SK-N-SH treated with all-trans-retinoic acid at 6 μM for 48 hours (cell line): Measurements from ENCODE around the gene POU6F2.

Experiments
- ATAC-seq: fragments of 200-7000 bp; cut with Tn5 transposase; 3 replicates; pipeline ENCODE4 v1.9.1; 2020; ENCODE audit warnings: mild to moderate bottlenecking, moderate library complexity
- ARNTL ChIP-seq: fragments of 450-650 bp; formaldehyde crosslinking; IDR thresholded peaks from 2 replicates; pipeline ENCODE4 v1.5.0; 2020; ENCODE audit warnings: low read depth, mild to moderate bottlenecking, moderate library complexity, borderline replicate concordance
- BACH2 ChIP-seq: fragments of 250-450 bp; sonication (Bioruptor Pico); IDR thresholded peaks from 2 replicates; pipeline ENCODE4 v1.9.0; 2021; ENCODE audit warnings: mild to moderate bottlenecking, borderline replicate concordance
- ESRRG ChIP-seq: fragments of 250-450 bp; sonication (Bioruptor Pico); IDR thresholded peaks from 2 replicates; pipeline ENCODE4 v1.6.1; 2021; ENCODE audit warnings: mild to moderate bottlenecking
- GLIS3 ChIP-seq: fragments of 250-450 bp; sonication (Bioruptor Pico); IDR thresholded peaks from 2 replicates; pipeline ENCODE4 v1.5.0; 2020; ENCODE audit warnings: mild to moderate bottlenecking, moderate library complexity
- ISL1 ChIP-seq: fragments of 250-450 bp; sonication (Bioruptor Pico); IDR thresholded peaks from 2 replicates; pipeline ENCODE4 v2.1.2; 2022; ENCODE audit warnings: mild to moderate bottlenecking, moderate library complexity
- OSR1 ChIP-seq: fragments of 250-450 bp; sonication (Bioruptor Pico); IDR thresholded peaks from 2 replicates; pipeline ENCODE4 v1.8.0; 2022; ENCODE audit warnings: moderate library complexity, mild to moderate bottlenecking, inconsistent platforms
- PPARA ChIP-seq: fragments of 250-450 bp; sonication (Bioruptor Pico); IDR thresholded peaks from 2 replicates; pipeline ENCODE4 v1.5.0; 2020; ENCODE audit warnings: mild to moderate bottlenecking, borderline replicate concordance
- RARB ChIP-seq: fragments of 250-450 bp; sonication (Bioruptor Pico); IDR thresholded peaks from 2 replicates; pipeline ENCODE4 v1.8.0; 2021; ENCODE audit warnings: mild to moderate bottlenecking, moderate library complexity
- TCF4 ChIP-seq: fragments of 250-450 bp; sonication (Bioruptor Pico); IDR thresholded peaks from 2 replicates; pipeline ENCODE4 v1.8.0; 2021; ENCODE audit warnings: mild to moderate bottlenecking, moderate library complexity, borderline replicate concordance
- ZC3H10 ChIP-seq: fragments of 250-450 bp; sonication (Bioruptor Pico); IDR thresholded peaks from 2 replicates; pipeline ENCODE4 v1.5.1; 2021; ENCODE audit warnings: mild to moderate bottlenecking, moderate library complexity
- ZFP3 ChIP-seq: fragments of 250-450 bp; sonication (Bioruptor Pico); IDR thresholded peaks from 2 replicates; pipeline ENCODE4 v1.5.0; 2020; ENCODE audit warnings: mild to moderate bottlenecking, moderate library complexity
- ZFP30 ChIP-seq: fragments of 450-650 bp; formaldehyde crosslinking; IDR thresholded peaks from 2 replicates; pipeline ENCODE4 v1.5.0; 2022; ENCODE audit warnings: mild to moderate bottlenecking, moderate library complexity
- ZNF565 ChIP-seq: fragments of 450-650 bp; formaldehyde crosslinking; conservative IDR thresholded peaks from 2 replicates; pipeline ENCODE4 v1.5.0; 2020; ENCODE audit warnings: low read depth, mild to moderate bottlenecking, moderate library complexity
- ZNF70 ChIP-seq: fragments of 450-650 bp; formaldehyde crosslinking; IDR thresholded peaks from 2 replicates; pipeline ENCODE4 v1.5.0; 2020; ENCODE audit warnings: mild to moderate bottlenecking, moderate library complexity
- ZNF8 ChIP-seq: fragments of 450-650 bp; formaldehyde crosslinking; IDR thresholded peaks from 2 replicates; pipeline ENCODE4 v1.5.0; 2020; ENCODE audit warnings: mild to moderate bottlenecking, moderate library complexity
- TF ChIP-seq, protein P1 (sequence below): fragments of 250-450 bp; sonication (Bioruptor Pico); IDR thresholded peaks from 2 replicates; pipeline ENCODE4 v1.5.1; 2021; ENCODE audit warnings: mild to moderate bottlenecking, moderate library complexity
- TF ChIP-seq, protein P2 (sequence below): fragments of 250-450 bp; sonication (Bioruptor Pico); IDR thresholded peaks from 2 replicates; pipeline ENCODE4 v1.5.0; 2020; ENCODE audit warnings: mild to moderate bottlenecking, moderate library complexity
- TF ChIP-seq, protein P3 (sequence below): fragments of 250-450 bp; sonication (Bioruptor Pico); IDR thresholded peaks from 2 replicates; pipeline ENCODE4 v1.5.1; 2020; ENCODE audit warnings: low read depth, mild to moderate bottlenecking, moderate library complexity
- TF ChIP-seq, protein P4 (sequence below): fragments of 250-450 bp; sonication (Bioruptor Pico); IDR thresholded peaks from 2 replicates; pipeline ENCODE4 v1.8.0; 2021; ENCODE audit warnings: low read depth, mild to moderate bottlenecking, moderate library complexity, borderline replicate concordance

The POU6F2 gene

DNA sequence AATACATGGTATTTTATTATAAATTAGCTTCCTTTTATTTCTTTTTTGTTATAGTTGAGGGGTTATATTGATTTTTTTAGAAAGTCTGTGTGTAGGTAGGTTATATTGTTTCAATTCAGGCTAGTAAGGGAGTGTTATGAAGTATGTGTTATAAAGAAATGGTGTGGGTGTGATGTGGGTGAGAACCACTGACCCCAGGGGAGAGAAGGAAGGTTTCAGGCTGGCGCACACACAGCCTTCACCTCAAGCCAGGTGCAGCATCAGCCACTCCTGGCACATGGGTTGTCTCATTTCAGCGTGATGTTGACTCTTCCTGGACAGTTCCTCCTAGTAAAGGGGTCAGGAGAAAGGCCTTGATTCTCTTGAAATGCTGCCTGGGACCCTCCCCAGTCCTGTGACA lies 291.3 kb downstream of the POU6F2 start:
- no peak for TF ChIP-seq PPARA (CRISPR knock-in tag)
- no peak for TF ChIP-seq ZC3H10
- TF ChIP-seq ESRRG (CRISPR knock-in tag): no peak
- no peak for TF ChIP-seq ZFP3 (CRISPR knock-in tag)
- TF ChIP-seq ISL1 (CRISPR knock-in tag): no peak
- no peak for TF ChIP-seq RARB (CRISPR knock-in tag)
- TF ChIP-seq GLIS3 (CRISPR knock-in tag): no peak
- TF ChIP-seq BACH2 (CRISPR knock-in tag): no peak
- no peak for TF ChIP-seq ZNF565 (CRISPR knock-in tag)
- no peak for ATAC-seq

DNA sequence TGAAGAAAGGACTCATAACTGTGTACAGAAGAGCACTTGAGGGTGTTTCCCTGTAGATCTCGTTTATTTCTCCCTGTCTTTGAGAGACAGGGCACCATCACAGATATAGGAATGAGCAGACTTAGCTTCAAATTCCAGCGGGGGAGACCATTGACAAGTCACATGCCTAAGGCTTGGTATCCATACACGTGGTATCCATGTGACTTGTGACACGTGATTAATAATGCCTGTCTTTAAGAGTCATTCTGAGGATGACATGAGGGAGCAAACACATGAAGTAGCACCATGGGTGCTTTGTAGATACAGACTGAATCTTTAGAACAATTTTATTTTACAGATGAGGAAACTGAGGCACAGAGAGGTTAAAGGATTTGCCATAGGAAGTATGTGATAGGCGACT lies 292.3 kb downstream of the POU6F2 start:
- ATAC-seq: no peak
- TF ChIP-seq ARNTL (CRISPR knock-in tag) (no peak), TCF4 (CRISPR knock-in tag) (no peak), PPARA (CRISPR knock-in tag) (no peak), OSR1 (CRISPR knock-in tag) (no peak), ZFP3 (CRISPR knock-in tag) (no peak), ESRRG (CRISPR knock-in tag) (no peak), ZNF8 (CRISPR knock-in tag) (no peak), ZC3H10 (no peak), ZFP30 (CRISPR knock-in tag) (no peak), ISL1 (CRISPR knock-in tag) (no peak)
- TF ChIP-seq, protein P1, sequence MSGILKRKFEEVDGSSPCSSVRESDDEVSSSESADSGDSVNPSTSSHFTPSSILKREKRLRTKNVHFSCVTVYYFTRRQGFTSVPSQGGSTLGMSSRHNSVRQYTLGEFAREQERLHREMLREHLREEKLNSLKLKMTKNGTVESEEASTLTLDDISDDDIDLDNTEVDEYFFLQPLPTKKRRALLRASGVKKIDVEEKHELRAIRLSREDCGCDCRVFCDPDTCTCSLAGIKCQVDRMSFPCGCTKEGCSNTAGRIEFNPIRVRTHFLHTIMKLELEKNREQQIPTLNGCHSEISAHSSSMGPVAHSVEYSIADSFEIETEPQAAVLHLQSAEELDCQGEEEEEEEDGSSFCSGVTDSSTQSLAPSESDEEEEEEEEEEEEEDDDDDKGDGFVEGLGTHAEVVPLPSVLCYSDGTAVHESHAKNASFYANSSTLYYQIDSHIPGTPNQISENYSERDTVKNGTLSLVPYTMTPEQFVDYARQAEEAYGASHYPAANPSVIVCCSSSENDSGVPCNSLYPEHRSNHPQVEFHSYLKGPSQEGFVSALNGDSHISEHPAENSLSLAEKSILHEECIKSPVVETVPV: no peak
- TF ChIP-seq, protein P2, sequence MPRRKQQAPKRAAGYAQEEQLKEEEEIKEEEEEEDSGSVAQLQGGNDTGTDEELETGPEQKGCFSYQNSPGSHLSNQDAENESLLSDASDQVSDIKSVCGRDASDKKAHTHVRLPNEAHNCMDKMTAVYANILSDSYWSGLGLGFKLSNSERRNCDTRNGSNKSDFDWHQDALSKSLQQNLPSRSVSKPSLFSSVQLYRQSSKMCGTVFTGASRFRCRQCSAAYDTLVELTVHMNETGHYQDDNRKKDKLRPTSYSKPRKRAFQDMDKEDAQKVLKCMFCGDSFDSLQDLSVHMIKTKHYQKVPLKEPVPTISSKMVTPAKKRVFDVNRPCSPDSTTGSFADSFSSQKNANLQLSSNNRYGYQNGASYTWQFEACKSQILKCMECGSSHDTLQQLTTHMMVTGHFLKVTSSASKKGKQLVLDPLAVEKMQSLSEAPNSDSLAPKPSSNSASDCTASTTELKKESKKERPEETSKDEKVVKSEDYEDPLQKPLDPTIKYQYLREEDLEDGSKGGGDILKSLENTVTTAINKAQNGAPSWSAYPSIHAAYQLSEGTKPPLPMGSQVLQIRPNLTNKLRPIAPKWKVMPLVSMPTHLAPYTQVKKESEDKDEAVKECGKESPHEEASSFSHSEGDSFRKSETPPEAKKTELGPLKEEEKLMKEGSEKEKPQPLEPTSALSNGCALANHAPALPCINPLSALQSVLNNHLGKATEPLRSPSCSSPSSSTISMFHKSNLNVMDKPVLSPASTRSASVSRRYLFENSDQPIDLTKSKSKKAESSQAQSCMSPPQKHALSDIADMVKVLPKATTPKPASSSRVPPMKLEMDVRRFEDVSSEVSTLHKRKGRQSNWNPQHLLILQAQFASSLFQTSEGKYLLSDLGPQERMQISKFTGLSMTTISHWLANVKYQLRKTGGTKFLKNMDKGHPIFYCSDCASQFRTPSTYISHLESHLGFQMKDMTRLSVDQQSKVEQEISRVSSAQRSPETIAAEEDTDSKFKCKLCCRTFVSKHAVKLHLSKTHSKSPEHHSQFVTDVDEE: no peak
- TF ChIP-seq, protein P3, sequence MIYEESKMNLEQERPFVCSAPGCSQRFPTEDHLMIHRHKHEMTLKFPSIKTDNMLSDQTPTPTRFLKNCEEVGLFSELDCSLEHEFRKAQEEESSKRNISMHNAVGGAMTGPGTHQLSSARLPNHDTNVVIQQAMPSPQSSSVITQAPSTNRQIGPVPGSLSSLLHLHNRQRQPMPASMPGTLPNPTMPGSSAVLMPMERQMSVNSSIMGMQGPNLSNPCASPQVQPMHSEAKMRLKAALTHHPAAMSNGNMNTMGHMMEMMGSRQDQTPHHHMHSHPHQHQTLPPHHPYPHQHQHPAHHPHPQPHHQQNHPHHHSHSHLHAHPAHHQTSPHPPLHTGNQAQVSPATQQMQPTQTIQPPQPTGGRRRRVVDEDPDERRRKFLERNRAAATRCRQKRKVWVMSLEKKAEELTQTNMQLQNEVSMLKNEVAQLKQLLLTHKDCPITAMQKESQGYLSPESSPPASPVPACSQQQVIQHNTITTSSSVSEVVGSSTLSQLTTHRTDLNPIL (CRISPR knock-in tag): no peak

DNA sequence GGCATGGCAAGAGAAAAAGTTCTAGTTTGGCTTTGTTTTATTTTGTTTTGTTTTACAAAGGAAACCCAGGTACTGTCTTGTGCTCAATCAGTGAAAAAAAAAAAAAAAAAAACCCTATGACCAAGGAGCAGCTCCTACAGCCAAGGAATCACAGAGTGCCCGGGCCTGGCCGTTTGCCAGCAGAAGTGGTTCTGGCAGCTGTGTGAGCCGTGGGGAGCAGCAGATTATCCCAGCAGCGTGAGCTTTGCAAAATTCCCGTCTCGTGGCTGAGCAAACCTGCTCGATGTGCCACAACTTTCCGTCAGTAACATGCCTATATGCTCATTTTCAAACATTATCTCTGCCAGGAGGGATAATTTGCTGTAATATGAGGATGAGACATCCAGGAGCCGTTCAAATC lies 293.7 kb downstream of the POU6F2 start:
- TF ChIP-seq GLIS3 (CRISPR knock-in tag) (no peak), OSR1 (CRISPR knock-in tag) (no peak), ZNF565 (CRISPR knock-in tag) (no peak), ZFP30 (CRISPR knock-in tag) (no peak), ZC3H10 (no peak), PPARA (CRISPR knock-in tag) (no peak), ISL1 (CRISPR knock-in tag) (no peak), ZNF70 (CRISPR knock-in tag) (no peak)
- TF ChIP-seq, protein P4, sequence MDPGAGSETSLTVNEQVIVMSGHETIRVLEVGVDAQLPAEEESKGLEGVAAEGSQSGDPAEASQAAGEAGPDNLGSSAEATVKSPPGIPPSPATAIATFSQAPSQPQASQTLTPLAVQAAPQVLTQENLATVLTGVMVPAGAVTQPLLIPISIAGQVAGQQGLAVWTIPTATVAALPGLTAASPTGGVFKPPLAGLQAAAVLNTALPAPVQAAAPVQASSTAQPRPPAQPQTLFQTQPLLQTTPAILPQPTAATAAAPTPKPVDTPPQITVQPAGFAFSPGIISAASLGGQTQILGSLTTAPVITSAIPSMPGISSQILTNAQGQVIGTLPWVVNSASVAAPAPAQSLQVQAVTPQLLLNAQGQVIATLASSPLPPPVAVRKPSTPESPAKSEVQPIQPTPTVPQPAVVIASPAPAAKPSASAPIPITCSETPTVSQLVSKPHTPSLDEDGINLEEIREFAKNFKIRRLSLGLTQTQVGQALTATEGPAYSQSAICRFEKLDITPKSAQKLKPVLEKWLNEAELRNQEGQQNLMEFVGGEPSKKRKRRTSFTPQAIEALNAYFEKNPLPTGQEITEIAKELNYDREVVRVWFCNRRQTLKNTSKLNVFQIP (CRISPR knock-in tag): no peak
- TF ChIP-seq, protein P3 (CRISPR knock-in tag): no peak
- TF ChIP-seq, protein P1: no peak
- TF ChIP-seq, all 23 proteins: peak for 0
- ATAC-seq: peak; percentile 54; the same call in 2 of the 3 replicates
